ENCODE results near the gene TCF4.
"Not testable (repeated sequence)": the region's sequence is repeated elsewhere in the genome, so short reads cannot be mapped to it uniquely, and the experiment has no call there.

Gene TCF4

DNA sequence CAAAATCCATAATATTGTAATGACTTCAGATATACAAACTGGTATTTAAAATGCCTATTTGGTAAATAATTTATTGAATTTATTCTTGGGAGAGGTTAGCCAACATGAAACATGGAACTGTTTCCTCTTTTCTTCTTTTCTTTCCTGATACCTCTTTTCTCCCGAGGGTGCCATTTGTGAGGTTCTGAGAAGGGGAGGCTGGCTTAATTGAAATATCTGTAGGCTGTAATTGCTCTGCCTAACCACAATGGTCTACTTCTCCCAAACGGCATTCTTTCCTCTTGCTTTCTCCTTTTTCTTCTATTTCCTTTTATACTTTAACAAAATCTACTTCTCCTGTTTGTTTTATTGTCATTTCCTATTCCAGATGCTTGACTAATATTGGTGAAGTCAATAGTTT is 114.9 kb downstream of the TCF4 start:
- no peaks in the 10 kb centered on the region for H3K9me3 ChIP-seq (ENCODE audit: insufficient read depth, low read depth, low read length)
- TF ChIP-seq, protein P1, sequence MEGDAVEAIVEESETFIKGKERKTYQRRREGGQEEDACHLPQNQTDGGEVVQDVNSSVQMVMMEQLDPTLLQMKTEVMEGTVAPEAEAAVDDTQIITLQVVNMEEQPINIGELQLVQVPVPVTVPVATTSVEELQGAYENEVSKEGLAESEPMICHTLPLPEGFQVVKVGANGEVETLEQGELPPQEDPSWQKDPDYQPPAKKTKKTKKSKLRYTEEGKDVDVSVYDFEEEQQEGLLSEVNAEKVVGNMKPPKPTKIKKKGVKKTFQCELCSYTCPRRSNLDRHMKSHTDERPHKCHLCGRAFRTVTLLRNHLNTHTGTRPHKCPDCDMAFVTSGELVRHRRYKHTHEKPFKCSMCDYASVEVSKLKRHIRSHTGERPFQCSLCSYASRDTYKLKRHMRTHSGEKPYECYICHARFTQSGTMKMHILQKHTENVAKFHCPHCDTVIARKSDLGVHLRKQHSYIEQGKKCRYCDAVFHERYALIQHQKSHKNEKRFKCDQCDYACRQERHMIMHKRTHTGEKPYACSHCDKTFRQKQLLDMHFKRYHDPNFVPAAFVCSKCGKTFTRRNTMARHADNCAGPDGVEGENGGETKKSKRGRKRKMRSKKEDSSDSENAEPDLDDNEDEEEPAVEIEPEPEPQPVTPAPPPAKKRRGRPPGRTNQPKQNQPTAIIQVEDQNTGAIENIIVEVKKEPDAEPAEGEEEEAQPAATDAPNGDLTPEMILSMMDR (conservative IDR thresholded peaks at IDR 0.05; ENCODE audit: low read length), result no peak
- no peak for TF ChIP-seq EZH2phosphoT487 (IDR thresholded peaks at IDR 0.05; ENCODE audit: borderline replicate concordance)
- H3K27me3 ChIP-seq (ENCODE audit: insufficient read depth, low read length, poor library complexity, severe bottlenecking), result no peaks in the 10 kb centered on the region
- H3F3A ChIP-seq (ENCODE audit: low read depth), result no peaks in the 10 kb centered on the region
- H3K4me3 ChIP-seq (ENCODE audit: low read length, poor library complexity, severe bottlenecking), result no peak overlapping the region
- no peaks in the 10 kb centered on the region for H3K9me2 ChIP-seq (replicated peaks; ENCODE audit: low read depth, low read length)
- H4K20me1 ChIP-seq (ENCODE audit: insufficient read depth, low read length, poor library complexity, severe bottlenecking), result no peaks in the 10 kb centered on the region
- H3K36me3 ChIP-seq (ENCODE audit: insufficient read depth, low read length), result no peaks in the 10 kb centered on the region
- H3K9ac ChIP-seq (ENCODE audit: low read depth, low read length, poor library complexity, severe bottlenecking), result no peak overlapping the region
- H3K4me2 ChIP-seq (ENCODE audit: low read depth, low read length, poor library complexity, severe bottlenecking), result no peak overlapping the region
- peaks cover 18% of the 10 kb centered on the region for H3K4me1 ChIP-seq (ENCODE audit: insufficient read depth, low read length, poor library complexity, severe bottlenecking)
- H3K79me2 ChIP-seq (ENCODE audit: insufficient read depth, low read length), result no peaks in the 10 kb centered on the region
- H2AFZ ChIP-seq (ENCODE audit: low read length), result no peak overlapping the region

DNA sequence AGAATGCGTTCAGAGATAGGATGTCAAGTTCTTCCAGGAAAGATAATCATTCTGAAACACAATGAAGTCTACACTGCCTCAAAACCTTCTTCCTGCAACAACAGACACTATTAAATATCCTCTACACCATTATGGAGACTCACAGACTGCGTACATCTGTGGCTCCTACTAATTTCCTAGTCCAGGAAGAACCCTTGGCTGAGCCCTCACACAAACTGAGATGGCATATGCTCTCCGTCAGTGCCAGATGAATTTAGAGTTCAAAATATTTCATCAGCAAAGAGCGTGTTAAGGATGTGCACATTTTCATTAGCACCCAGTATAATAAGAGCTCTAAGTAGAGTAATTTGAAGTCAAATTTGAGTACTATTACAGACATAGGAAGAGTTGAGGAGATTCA is 117.2 kb downstream of the TCF4 start:
- Histone ChIP-seq H3K4me1 (ENCODE audit: insufficient read depth, low read length, poor library complexity, severe bottlenecking) (peaks cover 4% of the 10 kb centered on the region), H3K4me2 (ENCODE audit: low read depth, low read length, poor library complexity, severe bottlenecking) (no peak overlapping the region), H3K9me3 (ENCODE audit: insufficient read depth, low read depth, low read length) (no peaks in the 10 kb centered on the region), H3K27me3 (ENCODE audit: insufficient read depth, low read length, poor library complexity, severe bottlenecking) (no peaks in the 10 kb centered on the region), H3K9me2 (replicated peaks; ENCODE audit: low read depth, low read length) (no peaks in the 10 kb centered on the region), H3K79me2 (ENCODE audit: insufficient read depth, low read length) (no peaks in the 10 kb centered on the region), H4K20me1 (ENCODE audit: insufficient read depth, low read length, poor library complexity, severe bottlenecking) (no peaks in the 10 kb centered on the region), H3K9ac (ENCODE audit: low read depth, low read length, poor library complexity, severe bottlenecking) (no peak overlapping the region), H3F3A (ENCODE audit: low read depth) (no peaks in the 10 kb centered on the region), H3K36me3 (ENCODE audit: insufficient read depth, low read length) (no peaks in the 10 kb centered on the region), H3K4me3 (ENCODE audit: low read length, poor library complexity, severe bottlenecking) (no peak overlapping the region), H2AFZ (ENCODE audit: low read length) (no peak overlapping the region)
- no peak for TF ChIP-seq EZH2phosphoT487 (IDR thresholded peaks at IDR 0.05; ENCODE audit: borderline replicate concordance)

DNA sequence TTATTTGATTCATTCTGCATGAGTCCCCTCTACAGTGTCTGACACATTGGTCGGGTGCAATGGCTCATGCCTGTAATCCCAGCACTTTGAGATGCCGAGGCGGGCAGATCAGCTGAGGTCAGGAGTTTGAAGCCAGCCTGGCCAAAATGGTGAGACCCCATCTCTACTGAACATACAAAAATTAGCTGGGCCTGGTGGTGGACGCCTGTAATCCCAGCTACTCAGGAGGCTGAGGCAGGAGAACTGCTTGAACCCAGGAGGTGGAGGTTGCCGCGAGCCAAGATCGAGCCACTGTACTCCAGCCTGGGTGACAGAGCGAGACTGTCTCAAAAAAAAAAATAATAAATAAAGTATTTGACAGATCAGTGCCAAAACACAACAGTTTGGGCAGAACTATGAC is 118.9 kb downstream of the TCF4 start:
- not testable (repeated sequence) for H3K27me3 ChIP-seq (ENCODE audit: insufficient read depth, low read length, poor library complexity, severe bottlenecking); H3K4me1 ChIP-seq (ENCODE audit: insufficient read depth, low read length, poor library complexity, severe bottlenecking); H2AFZ ChIP-seq (ENCODE audit: low read length); H3K9me3 ChIP-seq (ENCODE audit: insufficient read depth, low read depth, low read length); H4K20me1 ChIP-seq (ENCODE audit: insufficient read depth, low read length, poor library complexity, severe bottlenecking); H3K4me2 ChIP-seq (ENCODE audit: low read depth, low read length, poor library complexity, severe bottlenecking); H3K4me3 ChIP-seq (ENCODE audit: low read length, poor library complexity, severe bottlenecking); H3K36me3 ChIP-seq (ENCODE audit: insufficient read depth, low read length); H3K9ac ChIP-seq (ENCODE audit: low read depth, low read length, poor library complexity, severe bottlenecking); H3K79me2 ChIP-seq (ENCODE audit: insufficient read depth, low read length); H3K9me2 ChIP-seq (replicated peaks; ENCODE audit: low read depth, low read length); H3F3A ChIP-seq (ENCODE audit: low read depth)

DNA sequence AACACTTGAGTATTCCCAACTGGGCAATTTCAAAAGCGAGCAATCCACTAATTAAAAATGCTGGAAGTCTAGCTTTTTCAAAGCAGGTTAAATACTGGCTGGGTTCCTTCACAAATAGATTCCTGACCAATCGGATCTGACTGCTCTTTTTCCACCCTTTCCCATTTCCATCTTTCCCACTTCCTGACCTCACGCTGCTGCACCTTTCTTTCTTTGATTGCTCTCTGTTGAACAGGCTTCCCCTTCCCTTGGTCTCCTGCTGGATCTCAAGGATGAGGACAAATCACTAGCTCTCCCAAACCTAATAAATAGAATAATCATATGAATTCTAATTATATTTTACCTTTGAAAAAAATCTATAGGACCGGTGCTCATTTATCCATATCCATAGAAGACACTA is 121.2 kb downstream of the TCF4 start:
- no peaks in the 10 kb centered on the region for H3K9me3 ChIP-seq (ENCODE audit: insufficient read depth, low read depth, low read length)
- no peaks in the 10 kb centered on the region for H3F3A ChIP-seq (ENCODE audit: low read depth)
- H3K4me2 ChIP-seq (ENCODE audit: low read depth, low read length, poor library complexity, severe bottlenecking), result no peak overlapping the region
- no peak overlapping the region for H3K9ac ChIP-seq (ENCODE audit: low read depth, low read length, poor library complexity, severe bottlenecking)
- H3K36me3 ChIP-seq (ENCODE audit: insufficient read depth, low read length), result no peaks in the 10 kb centered on the region; the same call in 1 of the 2 replicates
- no peaks in the 10 kb centered on the region for H4K20me1 ChIP-seq (ENCODE audit: insufficient read depth, low read length, poor library complexity, severe bottlenecking)
- H3K4me1 ChIP-seq (ENCODE audit: insufficient read depth, low read length, poor library complexity, severe bottlenecking), result no peaks in the 10 kb centered on the region
- H3K9me2 ChIP-seq (replicated peaks; ENCODE audit: low read depth, low read length), result no peaks in the 10 kb centered on the region
- no peaks in the 10 kb centered on the region for H3K27me3 ChIP-seq (ENCODE audit: insufficient read depth, low read length, poor library complexity, severe bottlenecking)
- no peaks in the 10 kb centered on the region for H3K79me2 ChIP-seq (ENCODE audit: insufficient read depth, low read length)
- no peak overlapping the region for H2AFZ ChIP-seq (ENCODE audit: low read length)
- H3K4me3 ChIP-seq (ENCODE audit: low read length, poor library complexity, severe bottlenecking), result no peak overlapping the region
- TF ChIP-seq, protein P1 (conservative IDR thresholded peaks at IDR 0.05; ENCODE audit: low read length), result no peak
- no peak for TF ChIP-seq EZH2phosphoT487 (IDR thresholded peaks at IDR 0.05; ENCODE audit: borderline replicate concordance)

Data from Loucy (cell line).